Keratinocyte (primary cell): ENCODE results near the gene OR6C2. TPM values are rescaled to one million over a fixed set of nuclear protein-coding genes. Genes with fewer than 3 reads are reported as not detected.
"Not testable (repeated sequence)": the region's sequence is repeated elsewhere in the genome, so short reads cannot be mapped to it uniquely, and the experiment has no call there.

Experiments used
- DNase-seq: peaks from one replicate; pipeline ENCODE4 v3.0.0-alpha.2; 2011; ENCODE audit warnings: low read depth, missing footprints, low spot score
- FAIRE-seq: peaks from 2 replicates; lab custom pipeline; 2011; peaks lifted over from hg19 to GRCh38; lab: Jason Lieb, UNC
- H2AFZ ChIP-seq: 2 replicates; pipeline ENCODE4 v1.6.0; 2012; ENCODE audit warnings: low read length, control low read depth, inconsistent platforms; ENCODE audit not compliant: control insufficient read depth
- H3K27ac ChIP-seq: 2 replicates; pipeline ENCODE4 v1.5.1; 2011; ENCODE audit warnings: low read length; ENCODE audit not compliant: control insufficient read depth, insufficient read depth
- H3K27me3 ChIP-seq: 3 replicates; pipeline ENCODE4 v1.6.0; 2011; ENCODE audit warnings: low read length; ENCODE audit not compliant: control insufficient read depth, insufficient read depth; ENCODE audit errors: extremely low read depth
- H3K36me3 ChIP-seq, 2 experiments: 2 replicates in 1 of 2; 3 replicates in 1 of 2; pipeline ENCODE4 v1.5.1; 2011; ENCODE audit warnings: low read length in 2 of 2, mild to moderate bottlenecking in 1 of 2; ENCODE audit not compliant: control insufficient read depth in 2 of 2, insufficient read depth in 2 of 2; ENCODE audit errors: extremely low read depth in 1 of 2
- H3K4me1 ChIP-seq: 3 replicates; pipeline ENCODE4 v1.5.1; 2011; ENCODE audit warnings: low read length; ENCODE audit not compliant: control insufficient read depth, insufficient read depth; ENCODE audit errors: extremely low read depth
- H3K4me2 ChIP-seq: 3 replicates; pipeline ENCODE4 v1.6.0; 2011; ENCODE audit warnings: low read depth, low read length; ENCODE audit not compliant: control insufficient read depth, insufficient read depth; ENCODE audit errors: extremely low read depth
- H3K4me3 ChIP-seq, 3 experiments: fragments of 200-600 bp in 1 of 3; sonication (generic) in 1 of 3; 2 replicates in 2 of 3; 3 replicates in 1 of 3; pipeline ENCODE4 v1.5.1; 2011 to 2016; ENCODE audit warnings: low read length in 3 of 3, mild to moderate bottlenecking in 3 of 3, control low read depth in 2 of 3, inconsistent platforms in 1 of 3, low read depth in 1 of 3, mixed read lengths in 1 of 3, mixed run types in 1 of 3, moderate library complexity in 1 of 3; ENCODE audit not compliant: control insufficient read depth in 2 of 3, insufficient read depth in 2 of 3; ENCODE audit errors: extremely low read depth in 1 of 3
- H3K79me2 ChIP-seq: 2 replicates; pipeline ENCODE4 v1.6.0; 2012; ENCODE audit warnings: low read length; ENCODE audit not compliant: control insufficient read depth, insufficient read depth
- H3K9ac ChIP-seq: 3 replicates; pipeline ENCODE4 v1.6.0; 2011; ENCODE audit warnings: low read length; ENCODE audit not compliant: control insufficient read depth, insufficient read depth; ENCODE audit errors: extremely low read depth
- H3K9me1 ChIP-seq: 3 replicates; pipeline ENCODE4 v1.6.0; 2011; ENCODE audit warnings: low read length; ENCODE audit not compliant: control insufficient read depth, insufficient read depth; ENCODE audit errors: extremely low read depth
- H3K9me3 ChIP-seq: 2 replicates; pipeline ENCODE4 v1.5.1; 2012; ENCODE audit warnings: low read depth, low read length; ENCODE audit not compliant: control insufficient read depth
- H4K20me1 ChIP-seq: 3 replicates; pipeline ENCODE4 v1.6.0; 2011; ENCODE audit warnings: low read length; ENCODE audit not compliant: control insufficient read depth, insufficient read depth; ENCODE audit errors: extremely low read depth
- CTCF ChIP-seq, 3 experiments: IDR thresholded peaks in 1 of 3; conservative IDR thresholded peaks in 1 of 3; optimal IDR thresholded peaks in 1 of 3; 2 replicates in 2 of 3; 3 replicates in 1 of 3; pipeline versions ENCODE3 to v1.5.1; 2011; ENCODE audit warnings: low read length in 3 of 3, mild to moderate bottlenecking in 3 of 3, moderate library complexity in 2 of 3, control low read depth in 1 of 3, inconsistent platforms in 1 of 3; ENCODE audit not compliant: insufficient read depth in 2 of 3; ENCODE audit errors: extremely low read depth in 1 of 3
- EZH2 ChIP-seq: IDR thresholded peaks from one replicate; pipeline ENCODE4 v1.6.1; 2012; ENCODE audit warnings: inconsistent platforms, mild to moderate bottlenecking, low read length, moderate library complexity
- dilution Hi-C: fragments of 300-500 bp; cut with MboI; formaldehyde crosslinking; loops from one replicate; pipeline ENCODE4 v1.7.0; 2020; ENCODE audit warnings: low sequenced_read_pairs; ENCODE audit not compliant: extremely low pct_ligation_motif_present
- polyA plus RNA-seq, 5 experiments: library from polyadenylated mRNA; depleted of rRNA in 3 of 5; stranded (reverse) in 3 of 5; stranded (forward) in 1 of 5; unstranded in 1 of 5; fragments of >200 nt; gene quantifications; 1 replicate in 1 of 5; 2 replicates in 3 of 5; 3 replicates in 1 of 5; pipeline versions ENCODE4 v1.2.1 to v1.2.3, GENCODE V29; 2011 to 2012; ENCODE audit warnings: missing spikeins in 2 of 5, low read depth in 1 of 5, low replicate concordance in 1 of 5

Gene OR6C2
- polyA plus RNA-seq, 1 donor (not counting 4 experiments of a cell fraction or from before 2014, with no cell fraction given), result not detected

GRCh38 chr12:55472264-55472663 lies 28.4 kb downstream of the OR6C2 start:
- no peaks in the 10 kb centered on the region for H3K9me3 ChIP-seq
- H3K4me1 ChIP-seq, result no peaks in the 10 kb centered on the region
- no peak for DNase-seq
- no peaks in the 10 kb centered on the region for H3K9me1 ChIP-seq
- FAIRE-seq, result no peak
- no peaks in the 10 kb centered on the region for H4K20me1 ChIP-seq
- dilution Hi-C loops, result no loop called here
- H3K4me2 ChIP-seq, result no peak overlapping the region
- H3K36me3 ChIP-seq, result no peaks in the 10 kb centered on the region
- no peak overlapping the region for H2AFZ ChIP-seq
- no peak overlapping the region for H3K27ac ChIP-seq
- no peaks in the 10 kb centered on the region for H3K27me3 ChIP-seq
- no peak overlapping the region for H3K4me3 ChIP-seq
- no peak overlapping the region for H3K9ac ChIP-seq
- no peaks in the 10 kb centered on the region for H3K79me2 ChIP-seq
- TF ChIP-seq EZH2, result no peak
- TF ChIP-seq CTCF (optimal IDR thresholded peaks at IDR 0.05 in 1 of 3, IDR thresholded peaks at IDR 0.05 in 1 of 3, conservative IDR thresholded peaks at IDR 0.05 in 1 of 3; ENCODE audit: extremely low read depth in 1 of 3, insufficient read depth in 2 of 3, low read length in 3 of 3), result no peak

- H3K4me3 ChIP-seq, H3K4me2 ChIP-seq, H3K9ac ChIP-seq, H3K27ac ChIP-seq, FAIRE-seq, DNase-seq, H3K9me3 ChIP-seq, dilution Hi-C loops, H3K9me1 ChIP-seq, H3K27me3 ChIP-seq, H4K20me1 ChIP-seq, H3K4me1 ChIP-seq, H3K79me2 ChIP-seq, H3K36me3 ChIP-seq, H2AFZ ChIP-seq: not testable (repeated sequence)
Measured at GRCh38 chr12:55479136-55479535, 35.3 kb downstream of the OR6C2 start.

GRCh38 chr12:55484284-55484683 lies 40.4 kb downstream of the OR6C2 start:
- H3K27ac ChIP-seq, H3K79me2 ChIP-seq, H3K9me1 ChIP-seq, H3K4me3 ChIP-seq, H3K4me2 ChIP-seq, dilution Hi-C loops, H3K9me3 ChIP-seq, H2AFZ ChIP-seq, DNase-seq, H3K9ac ChIP-seq, H3K36me3 ChIP-seq, H3K27me3 ChIP-seq, FAIRE-seq, H3K4me1 ChIP-seq, H4K20me1 ChIP-seq: not testable (repeated sequence)
